Measurements from ENCODE around the gene HIRIP3.
A peak's percentile ranks its signal among the peaks of the same experiment; 100 is the strongest.

Gene HIRIP3

DNA sequence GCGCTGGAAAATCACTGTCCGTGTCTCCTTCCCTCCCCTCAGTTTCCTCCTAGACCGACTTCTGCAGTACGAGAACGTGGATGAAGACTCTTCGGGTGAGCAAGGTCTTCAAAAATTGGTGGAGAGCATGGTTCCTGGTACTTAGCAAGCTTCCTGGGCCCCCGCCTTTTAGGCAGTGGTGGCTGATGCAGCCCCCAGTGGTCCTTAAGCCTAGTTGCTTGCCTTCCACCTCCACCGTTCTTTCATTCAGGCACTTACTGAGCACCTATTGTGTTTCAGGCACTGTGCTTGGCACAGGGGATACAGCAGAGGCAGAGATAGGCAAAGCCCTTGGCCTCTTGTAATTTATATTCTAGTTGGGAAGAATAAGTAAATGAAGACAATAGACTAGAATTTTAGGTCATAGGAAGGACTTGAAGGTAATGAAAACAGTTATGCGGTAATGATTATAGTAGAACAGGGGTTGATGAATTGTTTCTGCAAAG is 1.4 kb upstream of the HIRIP3 start:
- no peak for DNase-seq

DNA sequence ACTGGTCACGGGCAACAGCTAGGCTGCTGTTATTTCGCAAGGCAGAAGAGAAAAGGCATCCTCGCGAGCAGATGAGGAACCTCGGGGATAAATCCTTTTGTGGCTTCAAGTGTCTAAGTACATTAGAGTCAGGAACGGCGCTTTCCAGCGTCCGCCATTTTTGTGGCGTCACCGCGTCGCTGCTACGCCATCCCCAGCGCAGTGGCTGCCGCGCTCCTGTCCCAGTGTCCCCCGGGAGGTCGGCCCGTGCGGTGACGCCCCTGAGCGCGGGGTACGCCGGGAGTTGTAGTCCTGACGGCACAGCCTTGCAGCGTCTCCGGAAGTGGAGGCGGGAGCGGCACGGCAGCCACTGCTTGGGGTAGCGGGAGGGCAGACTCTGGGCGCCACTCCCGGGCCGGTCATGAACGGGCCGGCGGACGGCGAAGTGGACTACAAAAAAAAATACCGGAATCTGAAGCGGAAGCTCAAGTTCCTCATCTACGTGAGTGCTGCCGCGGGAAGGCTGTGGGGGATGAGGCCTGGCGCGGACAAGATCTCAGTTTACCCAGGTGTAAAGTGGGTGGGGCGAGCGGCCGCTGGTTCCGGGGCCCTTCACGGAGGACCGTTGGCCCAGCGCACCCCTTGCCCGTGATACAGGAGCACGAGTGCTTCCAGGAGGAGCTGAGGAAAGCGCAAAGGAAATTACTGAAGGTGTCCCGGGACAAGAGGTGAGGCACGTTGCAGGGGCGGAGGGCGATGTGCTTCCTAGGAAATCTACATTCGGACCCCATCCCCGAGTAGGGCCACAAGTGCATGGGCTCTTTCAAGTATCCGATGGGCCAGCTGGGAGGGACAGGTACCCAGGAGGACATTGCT is 721 bp upstream of the HIRIP3 start, which contains the start of gene INO80E:
Gene INO80E, plus strand, starts transcription at position 331 of the 855 bp plus-strand sequence. Its CDS starts 70 bp downstream, at position 401.
- peak; percentile 98 for DNase-seq

DNA sequence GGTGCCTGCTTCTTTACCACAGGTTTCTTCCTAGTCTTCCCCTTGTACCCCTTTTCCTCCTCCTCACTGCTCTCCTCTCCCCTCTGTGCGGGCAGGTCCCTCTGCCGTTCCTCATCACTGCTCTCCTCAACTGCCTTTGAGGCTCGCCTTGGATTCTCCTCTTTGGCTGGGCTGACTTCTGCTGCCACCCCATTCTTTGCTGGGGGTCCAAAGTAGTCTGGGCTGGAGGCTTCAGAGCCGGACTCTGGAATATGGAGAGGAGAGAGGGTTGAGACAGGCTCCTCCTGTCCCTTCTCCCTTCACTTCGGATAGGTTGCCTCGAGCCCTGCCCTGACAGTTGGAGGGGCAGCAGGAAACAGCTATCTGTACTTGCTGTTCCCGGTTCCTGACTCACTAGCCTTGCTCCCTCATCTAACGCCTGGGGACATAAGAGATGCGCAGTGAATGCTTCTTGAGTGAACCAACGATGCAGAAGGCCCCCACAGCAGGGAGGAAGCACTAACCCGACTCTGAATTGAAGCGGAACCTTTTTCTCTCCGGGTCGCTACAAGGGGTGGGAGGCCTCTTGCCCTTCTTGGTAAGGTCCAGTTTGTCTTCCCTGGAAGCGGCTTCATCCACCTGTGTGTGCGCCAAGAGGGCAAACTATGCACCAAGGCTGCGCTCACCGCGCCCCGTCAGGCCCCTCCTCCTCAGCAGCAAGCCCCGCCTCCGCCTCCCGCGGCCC is 655 bp downstream of the HIRIP3 start:
- no peak for DNase-seq

- DNase-seq: no peak
These were observed 1.4 kb downstream of the HIRIP3 start for GRCh38 chr16:29993903-29994599.

DNA sequence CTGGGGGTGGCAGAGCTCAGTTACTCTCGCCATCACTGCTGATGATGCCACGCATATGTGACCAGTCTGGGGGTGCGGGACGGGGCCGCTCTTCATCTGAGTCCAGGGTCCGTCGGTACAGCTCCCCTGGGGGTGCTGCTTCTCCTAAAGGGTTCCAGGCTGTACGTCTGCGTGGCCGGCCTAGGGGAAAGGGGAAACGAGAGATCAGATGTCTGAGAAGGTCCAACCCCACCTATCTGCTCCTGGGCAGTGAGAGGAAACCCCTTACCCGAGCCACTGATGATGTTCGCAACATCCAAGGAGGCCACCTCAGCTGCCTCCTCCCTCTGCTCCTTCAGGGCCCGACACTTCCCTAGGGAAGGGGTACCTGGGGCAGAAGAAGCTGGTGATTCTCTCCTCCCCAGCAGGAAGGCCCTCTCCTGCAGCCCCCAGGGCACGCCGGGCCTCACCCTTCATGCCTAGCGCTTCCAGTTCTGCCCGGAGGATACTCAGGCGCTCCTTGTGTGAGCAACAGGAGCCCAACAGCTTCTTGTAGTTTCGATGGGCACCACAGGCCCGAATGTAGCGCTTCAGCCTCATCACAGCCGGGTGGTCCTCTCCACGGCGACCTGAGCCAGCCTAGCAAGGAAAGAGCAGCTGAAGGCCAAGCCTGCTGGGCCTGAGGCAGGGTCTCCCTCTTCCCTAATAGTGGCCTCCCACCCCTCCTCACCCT is 2.1 kb downstream of the HIRIP3 start:
- no peak for DNase-seq

DNA sequence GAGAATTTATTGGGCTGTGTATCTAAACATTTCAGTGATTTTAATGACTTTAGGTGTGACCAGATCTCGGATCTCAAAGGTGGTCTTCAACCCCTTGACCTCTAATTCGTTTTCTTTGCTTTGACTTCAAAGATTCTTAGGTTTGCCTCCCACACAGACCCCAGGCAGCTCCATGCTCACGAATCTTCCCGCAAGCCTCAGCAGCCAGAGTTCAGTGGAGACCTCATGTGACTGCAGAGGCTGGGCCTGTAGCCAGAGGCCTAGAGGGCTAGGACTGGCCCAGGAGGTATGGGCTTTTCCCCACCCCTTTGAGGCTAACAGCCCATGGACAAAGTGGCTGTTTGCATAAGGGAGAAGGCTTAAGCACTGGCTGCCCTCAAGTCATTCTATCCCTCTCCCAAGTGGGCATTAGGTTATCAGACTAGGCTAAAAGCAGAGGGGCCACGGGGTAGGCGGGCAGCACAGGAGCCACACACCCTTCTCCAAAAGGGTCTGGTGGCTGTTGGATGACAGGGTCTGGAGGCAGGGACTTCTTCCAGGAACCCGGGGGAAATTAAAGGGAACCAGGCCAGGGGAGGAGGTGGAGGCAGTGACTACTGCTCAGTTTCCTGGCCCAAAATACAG is 3.0 kb downstream of the HIRIP3 start:
- no peak for DNase-seq

- no peak for DNase-seq
These were observed 3.9 kb downstream of the HIRIP3 start for GRCh38 chr16:29991571-29991904.

GRCh38 chr16:29990883-29991570 is 4.4 kb downstream of the HIRIP3 start:
- DNase-seq: no peak

- DNase-seq: no peak
These were observed 5.4 kb downstream of the HIRIP3 start for GRCh38 chr16:29990034-29990433.

GRCh38 chr16:29989111-29989858 is 6.1 kb downstream of the HIRIP3 start:
- no peak for DNase-seq

- no peak for DNase-seq
These were observed 6.9 kb downstream of the HIRIP3 start for GRCh38 chr16:29988346-29989075.

GRCh38 chr16:29987371-29988085 is 7.9 kb downstream of the HIRIP3 start:
- no peak for DNase-seq

DNA sequence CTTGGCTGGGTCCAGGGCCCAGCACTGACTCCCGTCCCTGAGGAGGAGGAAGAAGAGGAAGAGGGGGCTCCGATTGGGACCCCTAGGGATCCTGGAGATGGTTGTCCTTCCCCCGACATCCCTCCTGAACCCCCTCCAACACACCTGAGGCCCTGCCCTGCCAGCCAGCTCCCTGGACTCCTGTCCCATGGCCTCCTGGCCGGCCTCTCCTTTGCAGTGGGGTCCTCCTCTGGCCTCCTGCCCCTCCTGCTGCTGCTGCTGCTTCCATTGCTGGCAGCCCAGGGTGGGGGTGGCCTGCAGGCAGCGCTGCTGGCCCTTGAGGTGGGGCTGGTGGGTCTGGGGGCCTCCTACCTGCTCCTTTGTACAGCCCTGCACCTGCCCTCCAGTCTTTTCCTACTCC is 8.5 kb downstream of the HIRIP3 start:
- no peak for DNase-seq

GRCh38 chr16:29986231-29986630 is 9.2 kb downstream of the HIRIP3 start:
- DNase-seq: no peak

- DNase-seq: no peak
These were observed 10.1 kb downstream of the HIRIP3 start for GRCh38 chr16:29985271-29985811.

DNA sequence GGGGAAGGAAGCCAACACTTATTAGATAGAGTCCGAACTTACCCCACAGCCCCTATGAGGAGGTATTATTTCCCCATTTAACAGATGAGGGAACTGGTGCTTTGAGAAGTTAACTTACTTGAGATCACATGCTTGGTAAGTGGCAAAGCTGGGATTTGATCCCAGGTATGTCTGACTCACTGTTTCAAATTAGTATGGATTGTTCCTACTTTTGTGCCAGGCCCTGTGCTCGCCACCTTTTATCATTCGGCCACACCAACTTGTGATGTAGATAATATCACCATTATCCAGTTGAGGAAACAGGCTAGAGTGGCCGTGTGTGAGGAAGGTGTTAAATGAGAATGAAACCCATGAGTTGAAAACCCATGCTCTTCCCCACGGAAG is 10.7 kb downstream of the HIRIP3 start:
- no peak for DNase-seq

DNA sequence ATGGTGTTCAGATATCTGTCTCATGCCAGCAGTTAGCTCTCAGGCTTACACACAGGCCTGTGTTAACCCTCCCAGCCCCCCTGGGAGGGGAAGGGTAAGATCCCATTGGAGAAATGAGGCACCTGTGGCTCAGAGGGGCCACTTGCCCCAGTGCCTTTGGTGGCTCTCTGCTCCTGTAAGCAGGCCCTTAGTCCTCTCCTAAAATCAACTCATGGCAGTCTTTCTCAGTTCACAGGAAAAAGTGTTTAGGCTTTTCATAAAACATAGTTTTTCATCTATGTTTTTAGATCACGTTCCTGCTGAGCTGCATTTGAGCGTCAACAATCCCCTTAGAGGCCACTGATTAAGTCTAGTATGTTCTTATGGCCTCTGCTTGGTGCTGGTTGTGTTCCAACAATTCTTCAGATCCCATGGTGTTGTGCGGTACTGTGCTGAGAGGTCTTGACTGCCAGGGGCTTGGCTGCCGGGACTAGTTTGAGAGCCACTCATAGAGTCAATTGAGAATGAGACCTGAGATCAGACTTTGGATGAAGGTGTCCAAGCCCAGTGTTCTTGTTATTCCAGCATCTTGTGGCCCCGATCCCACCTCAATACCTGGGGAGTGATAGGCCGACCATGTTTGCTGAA is 11.2 kb downstream of the HIRIP3 start:
- DNase-seq: no peak

- no peak for DNase-seq
These were observed 11.8 kb downstream of the HIRIP3 start for GRCh38 chr16:29983420-29984136.

All from left hindlimb (tissue), 1 donor.